Measurements from ENCODE around the gene NOS1. TPM values are rescaled to one million over a fixed set of nuclear protein-coding genes. Genes with fewer than 3 reads are reported as not detected.

Gene NOS1
- total and polyA plus RNA-seq, 2 experiments from 2014 or later = 0.63 to 3.0 TPM

DNA sequence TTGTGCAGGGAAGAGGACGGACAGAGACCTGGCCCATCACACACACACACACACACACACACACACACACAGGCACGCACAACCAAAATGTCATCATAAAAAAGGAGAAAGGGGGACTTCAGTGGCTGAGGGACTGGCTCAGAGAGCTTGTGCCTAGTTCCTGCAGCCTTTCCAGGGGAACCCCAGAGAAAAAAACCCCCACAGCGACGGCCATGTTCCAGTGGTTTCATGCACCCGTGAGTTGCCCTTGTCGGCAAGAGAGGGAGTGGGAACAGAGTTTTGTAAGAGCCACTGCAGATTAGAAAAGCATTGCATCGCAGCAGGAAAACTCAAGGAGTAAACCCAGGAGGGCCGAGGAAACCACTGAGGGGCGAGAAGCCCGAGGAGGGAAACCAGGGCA, 146.6 kb downstream of the NOS1 start:
- Histone ChIP-seq H3K4me3 (no peak overlapping the region), H4K20me1 (replicated peaks; ENCODE audit: insufficient read depth) (no peaks in the 10 kb centered on the region), H3K4me1 (ENCODE audit: insufficient read depth) (peaks cover 5% of the 10 kb centered on the region), H3K4me2 (no peak overlapping the region), H3K36me3 (ENCODE audit: insufficient read depth) (no peaks in the 10 kb centered on the region), H3K27me3 (ENCODE audit: insufficient read depth) (no peaks in the 10 kb centered on the region), H3K9me2 (ENCODE audit: insufficient read depth) (no peaks in the 10 kb centered on the region), H3K79me2 (replicated peaks; ENCODE audit: insufficient read depth) (no peaks in the 10 kb centered on the region), H3K27ac (ENCODE audit: low read depth) (no peak overlapping the region), H2AFZ (no peak overlapping the region), H3F3A (replicated peaks; ENCODE audit: low read depth) (no peaks in the 10 kb centered on the region)
- Mint-ChIP-seq H3K27me3 (ENCODE audit: insufficient read depth, low read depth, poor library complexity) (peaks cover 13% of the 10 kb centered on the region), H3K9me3 (no peaks in the 10 kb centered on the region), H3K4me1 (peaks cover 11% of the 10 kb centered on the region; the same call in 2 of the 3 replicates), H3K36me3 (ENCODE audit: low read depth) (no peaks in the 10 kb centered on the region), H3K27ac (peak overlapping the region; percentile 85; the same call in 1 of the 2 replicates), H3K4me3 (no peak overlapping the region)
- no peak for TF ChIP-seq ZNF331 (CRISPR knock-in tag; IDR thresholded peaks at IDR 0.05; ENCODE audit: low read depth)
- TF ChIP-seq, protein P1, sequence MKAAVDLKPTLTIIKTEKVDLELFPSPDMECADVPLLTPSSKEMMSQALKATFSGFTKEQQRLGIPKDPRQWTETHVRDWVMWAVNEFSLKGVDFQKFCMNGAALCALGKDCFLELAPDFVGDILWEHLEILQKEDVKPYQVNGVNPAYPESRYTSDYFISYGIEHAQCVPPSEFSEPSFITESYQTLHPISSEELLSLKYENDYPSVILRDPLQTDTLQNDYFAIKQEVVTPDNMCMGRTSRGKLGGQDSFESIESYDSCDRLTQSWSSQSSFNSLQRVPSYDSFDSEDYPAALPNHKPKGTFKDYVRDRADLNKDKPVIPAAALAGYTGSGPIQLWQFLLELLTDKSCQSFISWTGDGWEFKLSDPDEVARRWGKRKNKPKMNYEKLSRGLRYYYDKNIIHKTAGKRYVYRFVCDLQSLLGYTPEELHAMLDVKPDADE (IDR thresholded peaks at IDR 0.05) = no peak
- TF ChIP-seq POLR2AphosphoS5 (IDR thresholded peaks at IDR 0.05; ENCODE audit: low read depth) = no peak
- TF ChIP-seq NANOG (IDR thresholded peaks at IDR 0.05; ENCODE audit: borderline replicate concordance) = no peak
- TF ChIP-seq, protein P2, sequence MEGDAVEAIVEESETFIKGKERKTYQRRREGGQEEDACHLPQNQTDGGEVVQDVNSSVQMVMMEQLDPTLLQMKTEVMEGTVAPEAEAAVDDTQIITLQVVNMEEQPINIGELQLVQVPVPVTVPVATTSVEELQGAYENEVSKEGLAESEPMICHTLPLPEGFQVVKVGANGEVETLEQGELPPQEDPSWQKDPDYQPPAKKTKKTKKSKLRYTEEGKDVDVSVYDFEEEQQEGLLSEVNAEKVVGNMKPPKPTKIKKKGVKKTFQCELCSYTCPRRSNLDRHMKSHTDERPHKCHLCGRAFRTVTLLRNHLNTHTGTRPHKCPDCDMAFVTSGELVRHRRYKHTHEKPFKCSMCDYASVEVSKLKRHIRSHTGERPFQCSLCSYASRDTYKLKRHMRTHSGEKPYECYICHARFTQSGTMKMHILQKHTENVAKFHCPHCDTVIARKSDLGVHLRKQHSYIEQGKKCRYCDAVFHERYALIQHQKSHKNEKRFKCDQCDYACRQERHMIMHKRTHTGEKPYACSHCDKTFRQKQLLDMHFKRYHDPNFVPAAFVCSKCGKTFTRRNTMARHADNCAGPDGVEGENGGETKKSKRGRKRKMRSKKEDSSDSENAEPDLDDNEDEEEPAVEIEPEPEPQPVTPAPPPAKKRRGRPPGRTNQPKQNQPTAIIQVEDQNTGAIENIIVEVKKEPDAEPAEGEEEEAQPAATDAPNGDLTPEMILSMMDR (conservative IDR thresholded peaks at IDR 0.05; ENCODE audit: low read depth in 2 of 2) = no peak
- TF ChIP-seq STAT1 (IDR thresholded peaks at IDR 0.05; ENCODE audit: unreplicated experiment) = no peak
- TF ChIP-seq, protein P3, sequence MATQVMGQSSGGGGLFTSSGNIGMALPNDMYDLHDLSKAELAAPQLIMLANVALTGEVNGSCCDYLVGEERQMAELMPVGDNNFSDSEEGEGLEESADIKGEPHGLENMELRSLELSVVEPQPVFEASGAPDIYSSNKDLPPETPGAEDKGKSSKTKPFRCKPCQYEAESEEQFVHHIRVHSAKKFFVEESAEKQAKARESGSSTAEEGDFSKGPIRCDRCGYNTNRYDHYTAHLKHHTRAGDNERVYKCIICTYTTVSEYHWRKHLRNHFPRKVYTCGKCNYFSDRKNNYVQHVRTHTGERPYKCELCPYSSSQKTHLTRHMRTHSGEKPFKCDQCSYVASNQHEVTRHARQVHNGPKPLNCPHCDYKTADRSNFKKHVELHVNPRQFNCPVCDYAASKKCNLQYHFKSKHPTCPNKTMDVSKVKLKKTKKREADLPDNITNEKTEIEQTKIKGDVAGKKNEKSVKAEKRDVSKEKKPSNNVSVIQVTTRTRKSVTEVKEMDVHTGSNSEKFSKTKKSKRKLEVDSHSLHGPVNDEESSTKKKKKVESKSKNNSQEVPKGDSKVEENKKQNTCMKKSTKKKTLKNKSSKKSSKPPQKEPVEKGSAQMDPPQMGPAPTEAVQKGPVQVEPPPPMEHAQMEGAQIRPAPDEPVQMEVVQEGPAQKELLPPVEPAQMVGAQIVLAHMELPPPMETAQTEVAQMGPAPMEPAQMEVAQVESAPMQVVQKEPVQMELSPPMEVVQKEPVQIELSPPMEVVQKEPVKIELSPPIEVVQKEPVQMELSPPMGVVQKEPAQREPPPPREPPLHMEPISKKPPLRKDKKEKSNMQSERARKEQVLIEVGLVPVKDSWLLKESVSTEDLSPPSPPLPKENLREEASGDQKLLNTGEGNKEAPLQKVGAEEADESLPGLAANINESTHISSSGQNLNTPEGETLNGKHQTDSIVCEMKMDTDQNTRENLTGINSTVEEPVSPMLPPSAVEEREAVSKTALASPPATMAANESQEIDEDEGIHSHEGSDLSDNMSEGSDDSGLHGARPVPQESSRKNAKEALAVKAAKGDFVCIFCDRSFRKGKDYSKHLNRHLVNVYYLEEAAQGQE (IDR thresholded peaks at IDR 0.05; ENCODE audit: unreplicated experiment) = no peak
- TF ChIP-seq ZNF114 (CRISPR knock-in tag; IDR thresholded peaks at IDR 0.05) = no peak
- no peak for TF ChIP-seq EZH2 (IDR thresholded peaks at IDR 0.05; ENCODE audit: low read depth, unreplicated experiment)
- no peak for TF ChIP-seq CREB1 (CRISPR knock-in tag; IDR thresholded peaks at IDR 0.05; ENCODE audit: low read depth)
- TF ChIP-seq, protein P4, sequence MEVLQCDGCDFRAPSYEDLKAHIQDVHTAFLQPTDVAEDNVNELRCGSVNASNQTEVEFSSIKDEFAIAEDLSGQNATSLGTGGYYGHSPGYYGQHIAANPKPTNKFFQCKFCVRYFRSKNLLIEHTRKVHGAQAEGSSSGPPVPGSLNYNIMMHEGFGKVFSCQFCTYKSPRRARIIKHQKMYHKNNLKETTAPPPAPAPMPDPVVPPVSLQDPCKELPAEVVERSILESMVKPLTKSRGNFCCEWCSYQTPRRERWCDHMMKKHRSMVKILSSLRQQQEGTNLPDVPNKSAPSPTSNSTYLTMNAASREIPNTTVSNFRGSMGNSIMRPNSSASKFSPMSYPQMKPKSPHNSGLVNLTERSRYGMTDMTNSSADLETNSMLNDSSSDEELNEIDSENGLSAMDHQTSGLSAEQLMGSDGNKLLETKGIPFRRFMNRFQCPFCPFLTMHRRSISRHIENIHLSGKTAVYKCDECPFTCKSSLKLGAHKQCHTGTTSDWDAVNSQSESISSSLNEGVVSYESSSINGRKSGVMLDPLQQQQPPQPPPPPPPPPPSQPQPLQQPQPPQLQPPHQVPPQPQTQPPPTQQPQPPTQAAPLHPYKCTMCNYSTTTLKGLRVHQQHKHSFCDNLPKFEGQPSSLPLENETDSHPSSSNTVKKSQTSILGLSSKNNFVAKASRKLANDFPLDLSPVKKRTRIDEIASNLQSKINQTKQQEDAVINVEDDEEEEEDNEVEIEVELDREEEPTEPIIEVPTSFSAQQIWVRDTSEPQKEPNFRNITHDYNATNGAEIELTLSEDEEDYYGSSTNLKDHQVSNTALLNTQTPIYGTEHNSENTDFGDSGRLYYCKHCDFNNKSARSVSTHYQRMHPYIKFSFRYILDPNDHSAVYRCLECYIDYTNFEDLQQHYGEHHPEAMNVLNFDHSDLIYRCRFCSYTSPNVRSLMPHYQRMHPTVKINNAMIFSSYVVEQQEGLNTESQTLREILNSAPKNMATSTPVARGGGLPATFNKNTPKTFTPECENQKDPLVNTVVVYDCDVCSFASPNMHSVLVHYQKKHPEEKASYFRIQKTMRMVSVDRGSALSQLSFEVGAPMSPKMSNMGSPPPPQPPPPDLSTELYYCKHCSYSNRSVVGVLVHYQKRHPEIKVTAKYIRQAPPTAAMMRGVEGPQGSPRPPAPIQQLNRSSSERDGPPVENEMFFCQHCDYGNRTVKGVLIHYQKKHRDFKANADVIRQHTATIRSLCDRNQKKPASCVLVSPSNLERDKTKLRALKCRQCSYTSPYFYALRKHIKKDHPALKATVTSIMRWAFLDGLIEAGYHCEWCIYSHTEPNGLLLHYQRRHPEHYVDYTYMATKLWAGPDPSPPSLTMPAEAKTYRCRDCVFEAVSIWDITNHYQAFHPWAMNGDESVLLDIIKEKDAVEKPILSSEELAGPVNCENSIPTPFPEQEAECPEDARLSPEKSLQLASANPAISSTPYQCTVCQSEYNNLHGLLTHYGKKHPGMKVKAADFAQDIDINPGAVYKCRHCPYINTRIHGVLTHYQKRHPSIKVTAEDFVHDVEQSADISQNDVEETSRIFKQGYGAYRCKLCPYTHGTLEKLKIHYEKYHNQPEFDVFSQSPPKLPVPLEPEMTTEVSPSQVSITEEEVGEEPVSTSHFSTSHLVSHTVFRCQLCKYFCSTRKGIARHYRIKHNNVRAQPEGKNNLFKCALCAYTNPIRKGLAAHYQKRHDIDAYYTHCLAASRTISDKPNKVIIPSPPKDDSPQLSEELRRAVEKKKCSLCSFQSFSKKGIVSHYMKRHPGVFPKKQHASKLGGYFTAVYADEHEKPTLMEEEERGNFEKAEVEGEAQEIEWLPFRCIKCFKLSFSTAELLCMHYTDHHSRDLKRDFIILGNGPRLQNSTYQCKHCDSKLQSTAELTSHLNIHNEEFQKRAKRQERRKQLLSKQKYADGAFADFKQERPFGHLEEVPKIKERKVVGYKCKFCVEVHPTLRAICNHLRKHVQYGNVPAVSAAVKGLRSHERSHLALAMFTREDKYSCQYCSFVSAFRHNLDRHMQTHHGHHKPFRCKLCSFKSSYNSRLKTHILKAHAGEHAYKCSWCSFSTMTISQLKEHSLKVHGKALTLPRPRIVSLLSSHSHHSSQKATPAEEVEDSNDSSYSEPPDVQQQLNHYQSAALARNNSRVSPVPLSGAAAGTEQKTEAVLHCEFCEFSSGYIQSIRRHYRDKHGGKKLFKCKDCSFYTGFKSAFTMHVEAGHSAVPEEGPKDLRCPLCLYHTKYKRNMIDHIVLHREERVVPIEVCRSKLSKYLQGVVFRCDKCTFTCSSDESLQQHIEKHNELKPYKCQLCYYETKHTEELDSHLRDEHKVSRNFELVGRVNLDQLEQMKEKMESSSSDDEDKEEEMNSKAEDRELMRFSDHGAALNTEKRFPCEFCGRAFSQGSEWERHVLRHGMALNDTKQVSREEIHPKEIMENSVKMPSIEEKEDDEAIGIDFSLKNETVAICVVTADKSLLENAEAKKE (CRISPR knock-in tag; IDR thresholded peaks at IDR 0.05) = no peak
- TF ChIP-seq JUNB (IDR thresholded peaks at IDR 0.05; ENCODE audit: unreplicated experiment) = no peak
- no peak for TF ChIP-seq EZH2phosphoT487 (IDR thresholded peaks at IDR 0.05; ENCODE audit: unreplicated experiment)
- ATAC-seq (no peak), DNase-seq (ENCODE audit: low spot score) (no peak)
